Gastrocnemius medialis (tissue), 4 donors: ENCODE results near the gene LGI1.

ENCODE experiments used
- POLR2A ChIP-seq, 2 donors: fragments of 450-650 bp; IDR thresholded peaks; one replicate each; pipeline ENCODE4 v1.6.1; 2017; ENCODE audit warnings: antibody characterized with exemption in 2 of 2, mild to moderate bottlenecking in 2 of 2, moderate library complexity in 2 of 2
- TF ChIP-seq, protein P1 (sequence below), 5 experiments: fragments of 450-650 bp in 3 of 5; fragments of 200-600 bp in 2 of 5; sonication (generic) in 2 of 5; IDR thresholded peaks in 4 of 5; conservative IDR thresholded peaks in 1 of 5; 1 replicate in 4 of 5; 2 replicates in 1 of 5; pipeline ENCODE4 v1.5.1; 2016 to 2019; ENCODE audit warnings: antibody characterized with exemption in 5 of 5, mild to moderate bottlenecking in 3 of 5, moderate library complexity in 3 of 5

DNA sequence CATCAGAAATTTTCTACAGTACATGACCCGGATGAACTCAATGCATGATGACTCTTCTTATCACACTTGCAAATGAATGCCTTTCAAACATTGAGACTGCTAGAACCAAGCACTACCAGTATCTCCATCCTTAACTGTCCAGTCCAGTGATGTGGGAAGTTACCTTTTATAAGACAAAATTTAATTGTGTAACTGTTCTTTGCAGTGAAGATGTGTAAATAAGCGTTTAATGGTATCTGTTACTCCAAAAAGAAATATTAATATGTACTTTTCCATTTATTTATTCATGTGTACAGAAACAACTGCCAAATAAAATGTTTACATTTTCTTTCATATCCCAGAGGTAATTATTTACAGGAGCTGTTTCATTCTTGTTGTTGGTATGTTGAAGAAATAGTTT, 40.1 kb downstream of the LGI1 start:
- TF ChIP-seq, protein P1, sequence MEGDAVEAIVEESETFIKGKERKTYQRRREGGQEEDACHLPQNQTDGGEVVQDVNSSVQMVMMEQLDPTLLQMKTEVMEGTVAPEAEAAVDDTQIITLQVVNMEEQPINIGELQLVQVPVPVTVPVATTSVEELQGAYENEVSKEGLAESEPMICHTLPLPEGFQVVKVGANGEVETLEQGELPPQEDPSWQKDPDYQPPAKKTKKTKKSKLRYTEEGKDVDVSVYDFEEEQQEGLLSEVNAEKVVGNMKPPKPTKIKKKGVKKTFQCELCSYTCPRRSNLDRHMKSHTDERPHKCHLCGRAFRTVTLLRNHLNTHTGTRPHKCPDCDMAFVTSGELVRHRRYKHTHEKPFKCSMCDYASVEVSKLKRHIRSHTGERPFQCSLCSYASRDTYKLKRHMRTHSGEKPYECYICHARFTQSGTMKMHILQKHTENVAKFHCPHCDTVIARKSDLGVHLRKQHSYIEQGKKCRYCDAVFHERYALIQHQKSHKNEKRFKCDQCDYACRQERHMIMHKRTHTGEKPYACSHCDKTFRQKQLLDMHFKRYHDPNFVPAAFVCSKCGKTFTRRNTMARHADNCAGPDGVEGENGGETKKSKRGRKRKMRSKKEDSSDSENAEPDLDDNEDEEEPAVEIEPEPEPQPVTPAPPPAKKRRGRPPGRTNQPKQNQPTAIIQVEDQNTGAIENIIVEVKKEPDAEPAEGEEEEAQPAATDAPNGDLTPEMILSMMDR (IDR thresholded peaks at IDR 0.05 in 4 of 5, conservative IDR thresholded peaks at IDR 0.05 in 1 of 5) = no peak
- TF ChIP-seq POLR2A (IDR thresholded peaks at IDR 0.05) = no peak
